Duodenal mucosa (tissue), 2 donors: ENCODE results near the gene SSBP4.

Experiments used
- H3K27ac ChIP-seq: one replicate; pipeline ENCODE4 v1.7.0; 2013; ENCODE audit warnings: low read depth, low read length
- H3K27me3 ChIP-seq, 2 donors: one replicate each; pipeline ENCODE4 v1.7.0; 2013; ENCODE audit warnings: low read length in 2 of 2, control low read depth in 1 of 2; ENCODE audit not compliant: insufficient read depth in 2 of 2, control insufficient read depth in 1 of 2
- H3K36me3 ChIP-seq, 2 donors: one replicate each; pipeline ENCODE4 v1.7.0; 2013; ENCODE audit warnings: low read length in 2 of 2, control low read depth in 1 of 2; ENCODE audit not compliant: insufficient read depth in 2 of 2, control insufficient read depth in 1 of 2
- H3K4me1 ChIP-seq, 2 donors: one replicate each; pipeline ENCODE4 v1.7.0; 2013; ENCODE audit warnings: low read length in 2 of 2, control low read depth in 1 of 2; ENCODE audit not compliant: insufficient read depth in 2 of 2, control insufficient read depth in 1 of 2
- H3K4me3 ChIP-seq, 2 donors: one replicate each; pipeline ENCODE4 v1.7.0; 2013; ENCODE audit warnings: low read length in 2 of 2, low read depth in 1 of 2
- H3K9ac ChIP-seq, 2 donors: one replicate each; pipeline ENCODE4 v1.7.0; 2013; ENCODE audit warnings: low read length in 2 of 2, low read depth in 1 of 2
- H3K9me3 ChIP-seq, 2 donors: one replicate each; pipeline ENCODE4 v1.7.0; 2013; ENCODE audit warnings: low read length in 2 of 2, control low read depth in 1 of 2; ENCODE audit not compliant: control insufficient read depth in 1 of 2

The SSBP4 gene

DNA sequence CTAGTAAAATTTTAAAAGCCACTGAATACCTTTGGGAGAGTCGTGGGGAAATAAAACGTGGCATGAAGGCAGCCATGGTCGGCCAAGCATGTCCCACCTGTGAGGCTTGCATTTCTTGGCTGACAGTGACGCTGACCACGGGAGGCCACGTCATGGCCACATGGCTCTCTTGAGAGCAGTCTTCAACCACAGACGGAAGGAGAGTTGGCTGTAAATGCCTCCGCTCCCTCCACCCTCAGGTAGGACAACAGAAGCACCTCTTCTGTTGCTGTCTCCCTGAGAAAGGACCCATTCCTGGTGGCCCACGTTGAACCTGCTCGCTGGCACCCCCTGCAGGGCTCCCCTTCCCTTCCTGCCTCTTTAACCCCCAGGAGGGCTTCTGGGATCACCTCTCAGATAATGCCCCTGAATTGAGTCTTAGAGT is 11.1 kb upstream of the SSBP4 start:
- Histone ChIP-seq H3K9me3 (no peaks in the 10 kb centered on the region), H3K36me3 (no peaks in the 10 kb centered on the region), H3K27ac (no peak overlapping the region)

DNA sequence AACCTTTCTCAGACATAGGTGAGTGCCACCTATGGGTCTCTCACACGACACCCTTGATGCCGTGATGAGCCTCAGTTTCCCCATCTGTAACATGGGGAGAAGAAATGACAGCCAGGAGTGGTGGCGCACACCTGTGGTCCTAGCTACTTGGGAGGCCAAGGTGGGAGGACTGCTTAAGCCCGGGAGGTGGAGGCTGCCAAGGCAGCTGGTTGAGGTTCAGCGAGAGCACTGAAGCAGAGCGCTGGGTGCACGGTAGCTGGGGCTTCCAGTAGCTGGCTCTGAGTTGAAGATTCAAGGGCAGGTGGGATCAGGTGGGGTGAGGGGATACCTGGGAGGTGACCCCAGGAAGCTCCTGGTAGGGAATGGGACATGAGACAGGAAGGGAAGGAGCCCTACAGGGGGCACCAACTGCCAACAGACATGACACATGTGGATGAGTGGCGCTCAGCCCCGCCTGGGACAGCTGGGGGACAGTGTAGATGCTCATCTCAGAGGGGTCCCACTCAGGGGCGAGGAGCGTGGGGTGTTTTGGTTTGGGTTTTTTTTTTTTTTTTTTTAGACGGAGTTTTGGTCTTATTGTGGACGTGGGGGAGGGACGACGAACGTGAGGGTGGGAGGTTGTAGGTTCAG is 6.5 kb upstream of the SSBP4 start:
- no peaks in the 10 kb centered on the region for H3K9me3 ChIP-seq
- no peak overlapping the region for H3K27ac ChIP-seq
- no peak overlapping the region for H3K4me3 ChIP-seq
- no peak overlapping the region for H3K9ac ChIP-seq
- H3K36me3 ChIP-seq: no peaks in the 10 kb centered on the region
- H3K4me1 ChIP-seq: peaks cover 21 to 34% of the 10 kb centered on the region in 2 donors
- H3K27me3 ChIP-seq: peaks cover 13 to 21% of the 10 kb centered on the region in 2 donors

More for the DNA sequence above, 11.1 kb upstream of the SSBP4 start:
- H3K4me3 ChIP-seq: no peak overlapping the region
- H3K9ac ChIP-seq: no peak overlapping the region
- no peaks in the 10 kb centered on the region for H3K4me1 ChIP-seq
- H3K27me3 ChIP-seq: no peaks in the 10 kb centered on the region

DNA sequence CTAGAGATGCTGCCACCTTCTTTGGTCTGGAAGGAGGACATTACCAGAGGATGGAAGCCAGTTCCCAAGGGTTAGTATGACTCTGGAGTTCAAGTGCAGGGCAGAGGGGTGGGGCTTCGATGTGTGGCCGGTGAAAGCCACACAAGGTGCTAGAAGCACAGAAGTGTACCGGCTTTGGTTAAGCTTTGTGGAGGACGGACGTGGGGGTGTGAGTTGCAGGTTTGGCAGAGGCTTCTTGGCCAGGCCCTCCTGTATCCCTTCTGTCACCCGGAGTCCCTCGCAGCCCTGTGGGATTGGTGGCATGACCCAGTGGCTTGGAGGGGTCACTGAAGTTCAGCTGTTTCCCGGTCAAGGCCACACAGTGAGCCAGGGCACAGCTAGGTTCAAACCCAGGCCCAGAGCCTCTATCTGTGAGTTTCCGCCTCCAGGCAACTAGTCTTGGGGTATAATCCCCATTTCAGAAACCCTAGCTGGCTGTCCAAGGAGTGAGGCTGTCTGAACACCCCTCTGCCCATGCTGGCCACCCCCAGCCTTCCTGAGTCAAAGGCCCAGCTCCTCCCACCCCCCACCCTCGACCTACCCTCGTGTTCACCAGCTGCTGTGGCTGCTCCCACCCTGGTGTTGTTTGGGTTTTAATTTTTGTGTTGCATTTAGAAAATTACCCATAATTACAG is 4.6 kb upstream of the SSBP4 start:
- Histone ChIP-seq H3K27me3 (peaks cover 21 to 22% of the 10 kb centered on the region in 2 donors), H3K9ac (peak overlapping the region; percentile 6 to 19), H3K27ac (peak overlapping the region; percentile 92), H3K9me3 (no peaks in the 10 kb centered on the region), H3K4me1 (peaks cover 33 to 46% of the 10 kb centered on the region in 2 donors), H3K4me3 (peak overlapping the region in 1 of 2 donors; percentile 13), H3K36me3 (no peaks in the 10 kb centered on the region)

DNA sequence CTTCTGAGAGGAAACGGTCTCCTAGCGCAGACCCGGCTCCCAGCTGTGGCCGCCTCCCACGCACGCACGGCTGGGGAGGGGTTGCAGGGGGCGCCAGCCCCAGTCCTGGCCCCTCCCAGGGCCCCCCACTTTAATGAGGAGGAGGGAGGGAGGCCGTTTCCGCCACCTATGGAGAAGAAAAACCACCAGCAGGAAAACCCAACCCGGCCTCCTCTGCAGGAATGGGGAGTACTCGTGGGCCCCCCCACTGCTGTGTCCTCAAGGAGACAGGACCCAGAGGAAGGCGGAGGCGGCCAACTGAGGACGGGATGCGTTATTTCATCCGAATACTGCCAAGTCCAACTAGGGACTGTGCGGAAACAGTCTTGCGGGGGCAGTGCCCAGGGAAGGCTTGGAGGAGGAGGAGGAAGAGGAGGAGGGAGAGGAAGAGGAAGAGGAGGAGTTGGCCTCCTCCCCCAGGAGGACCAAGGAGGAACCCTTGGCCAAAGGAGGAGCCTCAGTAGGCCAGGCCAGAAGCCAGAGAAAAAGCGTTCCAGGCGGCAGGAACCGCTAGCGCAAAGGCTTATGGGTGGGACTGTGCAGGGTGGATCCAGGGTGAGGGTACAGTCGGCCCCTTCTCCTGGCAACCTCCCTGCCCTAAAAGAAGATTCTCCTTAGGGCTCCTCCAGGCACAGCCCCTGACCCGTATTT is 3.9 kb upstream of the SSBP4 start:
- Histone ChIP-seq H3K9me3 (no peaks in the 10 kb centered on the region), H3K9ac (peak overlapping the region in 1 of 2 donors; percentile 19), H3K27me3 (peaks cover 21 to 22% of the 10 kb centered on the region in 2 donors), H3K36me3 (no peaks in the 10 kb centered on the region), H3K4me3 (peak overlapping the region; percentile 13 to 40), H3K4me1 (peaks cover 33 to 48% of the 10 kb centered on the region in 2 donors), H3K27ac (peak overlapping the region; percentile 92)

- peaks cover 21 to 22% of the 10 kb centered on the region in 2 donors for H3K27me3 ChIP-seq
- peak overlapping the region; percentile 40 to 63 for H3K4me3 ChIP-seq
- no peaks in the 10 kb centered on the region for H3K9me3 ChIP-seq
- peaks cover 43 to 61% of the 10 kb centered on the region in 2 donors for H3K4me1 ChIP-seq
- peak overlapping the region; percentile 47 to 56 for H3K9ac ChIP-seq
- no peaks in the 10 kb centered on the region for H3K36me3 ChIP-seq
- peak overlapping the region; percentile 92 for H3K27ac ChIP-seq
These were observed 2.4 kb upstream of the SSBP4 start for GRCh38 chr19:18416778-18417249.

GRCh38 chr19:18417250-18418028 is 1.8 kb upstream of the SSBP4 start:
- H3K27ac ChIP-seq: peak overlapping the region; percentile 92
- peak overlapping the region; percentile 63 to 67 for H3K4me3 ChIP-seq
- peak overlapping the region; percentile 47 to 56 for H3K9ac ChIP-seq
- peaks cover 43 to 66% of the 10 kb centered on the region in 2 donors for H3K4me1 ChIP-seq
- peaks cover 0 to under 1% of the 10 kb centered on the region in 2 donors for H3K36me3 ChIP-seq
- no peaks in the 10 kb centered on the region for H3K9me3 ChIP-seq
- peaks cover 21 to 22% of the 10 kb centered on the region in 2 donors for H3K27me3 ChIP-seq

GRCh38 chr19:18418029-18418482 is 1.1 kb upstream of the SSBP4 start:
- H3K9me3 ChIP-seq: no peaks in the 10 kb centered on the region
- H3K4me1 ChIP-seq: peaks cover 48 to 72% of the 10 kb centered on the region in 2 donors
- H3K9ac ChIP-seq: peak overlapping the region; percentile 6 to 39
- H3K4me3 ChIP-seq: peak overlapping the region; percentile 67 to 69
- H3K36me3 ChIP-seq: peaks cover 0 to 5% of the 10 kb centered on the region in 2 donors
- peaks cover 21 to 22% of the 10 kb centered on the region in 2 donors for H3K27me3 ChIP-seq
- H3K27ac ChIP-seq: peak overlapping the region; percentile 92

- peak overlapping the region; percentile 39 to 61 for H3K9ac ChIP-seq
- peaks cover 54 to 78% of the 10 kb centered on the region in 2 donors for H3K4me1 ChIP-seq
- H3K9me3 ChIP-seq: no peaks in the 10 kb centered on the region
- peaks cover 21 to 22% of the 10 kb centered on the region in 2 donors for H3K27me3 ChIP-seq
- peak overlapping the region; percentile 81 for H3K27ac ChIP-seq
- peak overlapping the region; percentile 67 to 69 for H3K4me3 ChIP-seq
- peaks cover 0 to 5% of the 10 kb centered on the region in 2 donors for H3K36me3 ChIP-seq
These were observed 559 bp upstream of the SSBP4 start for GRCh38 chr19:18418483-18419194.
